ENCODE results near the gene JPH4.

GRCh38 chr14:23601424-23601823 lies 22.8 kb upstream of the JPH4 start:
- TF ChIP-seq CTCF (conservative IDR thresholded peaks at IDR 0.05) (no peak), ZFX (IDR thresholded peaks at IDR 0.05) (no peak)
